Ishikawa (cell line): ENCODE results near the gene CCDC137.

ENCODE experiments used
- CEBPB ChIP-seq: IDR thresholded peaks from 2 replicates; pipeline ENCODE4 v1.6.1; 2012
- CREB1 ChIP-seq: IDR thresholded peaks from 2 replicates; pipeline ENCODE4 v1.6.1; 2012; ENCODE audit warnings: low read depth
- EGR1 ChIP-seq: IDR thresholded peaks from 2 replicates; pipeline ENCODE4 v1.6.1; 2012
- EP300 ChIP-seq: IDR thresholded peaks from 2 replicates; pipeline ENCODE4 v1.6.1; 2012; ENCODE audit warnings: borderline replicate concordance
- FOXM1 ChIP-seq: IDR thresholded peaks from 2 replicates; pipeline ENCODE4 v1.6.1; 2012; ENCODE audit warnings: low read depth, borderline replicate concordance
- NFIC ChIP-seq: IDR thresholded peaks from 2 replicates; pipeline ENCODE4 v1.6.1; 2012
- RAD21 ChIP-seq: IDR thresholded peaks from 2 replicates; pipeline ENCODE4 v1.6.1; 2012; ENCODE audit warnings: low read depth
- TAF1 ChIP-seq: IDR thresholded peaks from 2 replicates; pipeline ENCODE4 v1.6.1; 2012; ENCODE audit warnings: low read depth, mild to moderate bottlenecking
- TCF12 ChIP-seq: IDR thresholded peaks from 2 replicates; pipeline ENCODE4 v1.6.1; 2012; ENCODE audit warnings: low read depth
- TEAD4 ChIP-seq: IDR thresholded peaks from 2 replicates; pipeline ENCODE4 v1.6.1; 2012
- YY1 ChIP-seq: IDR thresholded peaks from 2 replicates; pipeline ENCODE4 v1.6.1; 2012; ENCODE audit warnings: low read depth
- ZBTB7A ChIP-seq: IDR thresholded peaks from 2 replicates; pipeline ENCODE4 v1.6.1; 2012; ENCODE audit warnings: low read depth
- TF ChIP-seq, protein P1 (sequence below): IDR thresholded peaks from 2 replicates; pipeline ENCODE4 v1.6.1; 2012
- TF ChIP-seq, protein P2 (sequence below): IDR thresholded peaks from 2 replicates; pipeline ENCODE4 v1.6.1; 2012
- TF ChIP-seq, protein P3 (sequence below): IDR thresholded peaks from 2 replicates; pipeline ENCODE4 v1.6.1; 2012; ENCODE audit warnings: low read depth, mild to moderate bottlenecking

Gene CCDC137

DNA sequence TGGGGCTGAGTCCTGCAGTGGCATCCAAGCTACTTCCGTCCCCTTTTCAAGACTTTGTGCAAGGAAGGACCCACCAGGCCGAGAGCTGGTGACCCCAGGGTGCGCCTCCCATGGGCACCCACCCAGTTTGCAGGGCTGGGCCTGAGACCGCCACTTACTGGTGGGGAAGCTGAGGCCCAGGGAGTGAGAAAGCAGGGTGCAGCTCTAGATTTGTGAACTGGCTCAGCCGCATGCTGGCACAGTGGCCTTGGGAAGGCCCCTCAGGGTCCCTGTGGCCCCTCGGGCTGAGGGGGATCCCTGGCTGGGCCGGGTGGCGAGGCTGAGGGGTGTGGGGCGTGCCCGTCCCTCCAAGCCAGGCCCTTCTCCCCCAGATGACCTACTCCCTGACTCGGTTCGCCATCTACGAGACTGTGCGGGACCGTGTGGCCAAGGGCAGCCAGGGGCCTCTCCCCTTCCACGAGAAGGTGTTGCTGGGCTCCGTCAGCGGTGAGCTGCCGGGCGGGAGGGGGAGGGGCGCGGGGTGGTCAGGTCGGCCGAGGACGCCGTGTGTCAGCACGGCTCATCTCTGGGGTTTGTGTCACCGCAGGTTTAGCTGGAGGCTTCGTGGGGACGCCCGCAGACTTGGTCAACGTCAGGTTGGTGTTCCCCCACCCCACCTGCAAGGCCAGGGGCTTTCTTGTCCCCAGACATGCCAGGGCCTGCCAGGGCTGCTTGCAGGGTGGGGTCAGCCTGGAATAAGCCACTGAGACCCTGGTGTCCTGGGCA, 48.8 kb downstream of the CCDC137 start:
- TF ChIP-seq NFIC (no peak), TAF1 (no peak), ZBTB7A (no peak), EP300 (no peak), FOXM1 (no peak), CEBPB (no peak)
- TF ChIP-seq, protein P1, sequence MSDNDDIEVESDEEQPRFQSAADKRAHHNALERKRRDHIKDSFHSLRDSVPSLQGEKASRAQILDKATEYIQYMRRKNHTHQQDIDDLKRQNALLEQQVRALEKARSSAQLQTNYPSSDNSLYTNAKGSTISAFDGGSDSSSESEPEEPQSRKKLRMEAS, result no peak
- TF ChIP-seq, protein P2, sequence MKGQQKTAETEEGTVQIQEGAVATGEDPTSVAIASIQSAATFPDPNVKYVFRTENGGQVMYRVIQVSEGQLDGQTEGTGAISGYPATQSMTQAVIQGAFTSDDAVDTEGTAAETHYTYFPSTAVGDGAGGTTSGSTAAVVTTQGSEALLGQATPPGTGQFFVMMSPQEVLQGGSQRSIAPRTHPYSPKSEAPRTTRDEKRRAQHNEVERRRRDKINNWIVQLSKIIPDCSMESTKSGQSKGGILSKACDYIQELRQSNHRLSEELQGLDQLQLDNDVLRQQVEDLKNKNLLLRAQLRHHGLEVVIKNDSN, result no peak

DNA sequence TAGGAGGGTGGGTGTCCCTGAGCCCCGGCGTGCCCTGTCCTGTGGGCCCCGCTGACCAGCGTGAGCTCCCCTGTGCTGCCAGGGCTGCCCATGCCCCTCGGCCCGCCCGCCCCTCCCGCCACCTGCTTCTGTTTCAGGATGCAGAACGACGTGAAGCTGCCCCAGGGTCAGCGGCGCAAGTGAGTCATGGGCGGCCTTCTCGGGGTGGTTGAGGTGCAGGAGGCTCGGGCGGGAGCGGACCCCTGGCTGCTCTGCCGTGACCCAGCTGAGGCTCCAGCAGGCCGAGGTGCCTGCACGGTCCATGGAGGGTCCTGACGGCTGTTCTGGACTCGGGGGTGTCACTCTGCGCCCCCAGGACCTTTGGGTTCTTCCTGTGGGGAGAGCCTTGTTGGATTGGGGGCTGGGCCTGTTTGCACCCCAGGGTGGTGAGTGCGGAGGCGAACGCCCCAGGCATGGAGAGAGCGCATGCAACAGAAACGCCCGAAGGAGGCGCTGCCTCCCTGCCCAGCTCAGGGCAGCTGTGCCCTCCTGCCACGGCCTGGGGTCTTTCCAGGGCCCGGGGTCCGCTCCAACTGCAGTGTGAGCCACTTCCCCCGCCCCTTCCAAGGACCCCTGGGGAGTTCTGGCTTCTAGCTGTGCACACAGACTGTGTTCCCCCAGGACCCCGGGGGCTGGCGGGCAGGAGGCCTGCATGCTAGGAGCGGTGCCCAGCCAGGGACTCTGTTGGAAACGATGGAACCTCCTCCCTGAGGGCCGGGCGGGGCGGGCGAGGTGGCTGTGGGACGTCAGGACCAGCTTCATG, 49.5 kb downstream of the CCDC137 start:
- TF ChIP-seq CREB1 (no peak), TEAD4 (no peak), ZBTB7A (no peak), FOXM1 (no peak), YY1 (no peak), RAD21 (no peak), EGR1 (no peak), TAF1 (no peak)
- TF ChIP-seq, protein P3, sequence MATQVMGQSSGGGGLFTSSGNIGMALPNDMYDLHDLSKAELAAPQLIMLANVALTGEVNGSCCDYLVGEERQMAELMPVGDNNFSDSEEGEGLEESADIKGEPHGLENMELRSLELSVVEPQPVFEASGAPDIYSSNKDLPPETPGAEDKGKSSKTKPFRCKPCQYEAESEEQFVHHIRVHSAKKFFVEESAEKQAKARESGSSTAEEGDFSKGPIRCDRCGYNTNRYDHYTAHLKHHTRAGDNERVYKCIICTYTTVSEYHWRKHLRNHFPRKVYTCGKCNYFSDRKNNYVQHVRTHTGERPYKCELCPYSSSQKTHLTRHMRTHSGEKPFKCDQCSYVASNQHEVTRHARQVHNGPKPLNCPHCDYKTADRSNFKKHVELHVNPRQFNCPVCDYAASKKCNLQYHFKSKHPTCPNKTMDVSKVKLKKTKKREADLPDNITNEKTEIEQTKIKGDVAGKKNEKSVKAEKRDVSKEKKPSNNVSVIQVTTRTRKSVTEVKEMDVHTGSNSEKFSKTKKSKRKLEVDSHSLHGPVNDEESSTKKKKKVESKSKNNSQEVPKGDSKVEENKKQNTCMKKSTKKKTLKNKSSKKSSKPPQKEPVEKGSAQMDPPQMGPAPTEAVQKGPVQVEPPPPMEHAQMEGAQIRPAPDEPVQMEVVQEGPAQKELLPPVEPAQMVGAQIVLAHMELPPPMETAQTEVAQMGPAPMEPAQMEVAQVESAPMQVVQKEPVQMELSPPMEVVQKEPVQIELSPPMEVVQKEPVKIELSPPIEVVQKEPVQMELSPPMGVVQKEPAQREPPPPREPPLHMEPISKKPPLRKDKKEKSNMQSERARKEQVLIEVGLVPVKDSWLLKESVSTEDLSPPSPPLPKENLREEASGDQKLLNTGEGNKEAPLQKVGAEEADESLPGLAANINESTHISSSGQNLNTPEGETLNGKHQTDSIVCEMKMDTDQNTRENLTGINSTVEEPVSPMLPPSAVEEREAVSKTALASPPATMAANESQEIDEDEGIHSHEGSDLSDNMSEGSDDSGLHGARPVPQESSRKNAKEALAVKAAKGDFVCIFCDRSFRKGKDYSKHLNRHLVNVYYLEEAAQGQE, result no peak

DNA sequence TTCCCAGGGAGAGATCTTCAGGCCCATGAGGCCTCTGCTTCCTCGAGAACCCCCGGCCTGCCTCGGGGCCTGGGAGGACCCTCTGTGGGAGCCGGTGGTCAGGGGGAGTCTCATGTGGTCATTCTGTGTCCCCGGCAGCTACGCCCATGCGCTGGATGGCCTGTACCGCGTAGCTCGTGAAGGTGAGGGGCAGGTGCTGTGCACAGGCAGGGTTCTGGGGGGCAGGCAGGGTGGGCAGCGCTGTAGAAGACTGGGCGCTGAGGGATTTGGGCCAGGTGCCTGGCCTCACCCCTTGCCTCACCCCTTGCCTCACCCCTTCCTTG, 50.1 kb downstream of the CCDC137 start:
- TF ChIP-seq EGR1 (no peak), TAF1 (no peak), EP300 (no peak), CEBPB (no peak)
- TF ChIP-seq, protein P2, result no peak

DNA sequence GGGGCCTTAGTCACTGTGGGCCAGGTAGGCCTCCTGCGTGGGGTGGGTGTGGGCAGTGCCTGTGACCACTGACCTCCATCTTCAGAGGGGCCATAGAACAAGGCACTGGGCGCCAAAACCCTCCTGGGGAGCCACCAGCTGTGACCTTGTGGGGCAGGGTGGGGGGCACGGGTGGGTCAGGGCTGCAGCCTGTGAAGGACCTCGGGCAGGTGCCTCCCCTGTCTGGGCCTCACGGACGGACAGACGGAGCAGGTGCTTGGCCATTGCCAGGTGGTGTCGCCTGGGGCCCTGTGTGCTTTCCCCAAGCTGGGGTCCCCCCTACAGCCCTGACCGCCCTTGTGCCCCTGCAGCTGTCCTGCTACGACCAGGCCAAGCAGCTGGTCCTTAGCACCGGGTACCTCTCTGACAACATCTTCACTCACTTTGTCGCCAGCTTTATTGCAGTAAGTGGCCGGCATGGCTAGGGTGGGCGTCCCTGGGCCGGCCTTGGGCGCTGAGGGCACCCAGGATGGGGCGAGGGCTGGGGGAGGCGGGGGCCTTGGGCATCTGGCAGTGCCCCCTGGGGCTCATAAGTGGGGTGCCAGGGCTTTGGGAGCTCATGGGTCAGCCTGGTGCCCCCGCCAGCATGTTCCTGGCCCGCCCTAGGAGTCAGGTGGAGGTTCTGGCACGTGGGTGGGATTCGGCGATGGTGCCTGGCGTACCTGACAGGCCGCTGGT, 50.7 kb downstream of the CCDC137 start:
- no peak for TF ChIP-seq EGR1
- TF ChIP-seq CEBPB, result no peak
- TF ChIP-seq, protein P1, result no peak
- TF ChIP-seq, protein P3, result no peak
- no peak for TF ChIP-seq TEAD4
- no peak for TF ChIP-seq FOXM1
- no peak for TF ChIP-seq ZBTB7A
- TF ChIP-seq YY1, result no peak
- no peak for TF ChIP-seq EP300
- no peak for TF ChIP-seq TCF12

DNA sequence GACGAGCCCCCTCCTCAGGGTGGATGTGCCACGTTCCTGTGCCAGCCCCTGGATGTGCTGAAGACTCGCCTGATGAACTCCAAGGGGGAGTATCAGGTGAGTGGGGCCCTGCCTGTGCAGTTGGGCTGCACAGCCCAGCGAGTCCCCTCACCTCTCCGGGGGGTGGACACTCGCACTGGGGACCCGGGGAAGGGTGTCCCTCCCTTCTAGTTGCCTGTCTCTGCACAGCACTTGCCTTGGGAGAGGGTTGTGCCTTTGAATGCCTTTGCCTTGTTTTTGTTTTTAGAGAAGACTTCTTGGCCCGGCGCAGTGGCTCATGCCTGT, 51.2 kb downstream of the CCDC137 start:
- TF ChIP-seq TEAD4, result no peak
- no peak for TF ChIP-seq CEBPB
- TF ChIP-seq TAF1, result no peak
- no peak for TF ChIP-seq YY1
- TF ChIP-seq EGR1, result no peak
- no peak for TF ChIP-seq CREB1
